HG03139 (cell line): ENCODE data around the gene SMARCB1.

Experiments used
- ATAC-seq: cut with Tn5 transposase; IDR thresholded peaks from one replicate; pipeline ENCODE4 v1.9.1; 2021; ENCODE audit not compliant: unreplicated experiment

The SMARCB1 gene

DNA sequence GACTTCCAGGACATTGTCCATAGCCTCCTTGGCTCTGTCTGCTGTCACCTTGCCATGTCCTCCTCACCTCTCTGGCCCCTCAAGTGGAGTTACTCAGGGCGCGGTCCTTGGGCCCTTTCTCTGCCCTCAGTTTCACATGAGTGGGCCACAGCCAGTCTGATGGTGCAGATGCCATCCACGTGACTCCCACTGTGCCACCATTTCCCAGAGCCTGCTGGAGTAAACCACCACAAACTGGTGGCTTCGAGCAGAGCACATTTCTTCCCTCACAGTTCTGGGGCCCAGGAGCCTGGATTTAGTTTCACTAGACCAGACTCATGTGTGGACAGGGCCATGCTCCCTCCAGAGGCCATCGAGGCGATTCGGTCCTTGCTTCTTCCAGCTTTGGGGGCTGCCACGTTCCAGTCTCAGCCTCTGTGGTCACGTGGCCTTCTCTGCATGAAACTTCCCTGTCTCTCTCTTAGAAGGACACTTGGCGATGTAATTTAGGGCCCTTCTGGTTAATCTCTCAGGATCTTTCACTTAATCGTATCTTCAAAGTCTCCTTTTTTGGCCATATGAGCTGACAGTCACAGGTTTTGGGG lies 14.6 kb downstream of the SMARCB1 start:
- ATAC-seq: no peak

DNA sequence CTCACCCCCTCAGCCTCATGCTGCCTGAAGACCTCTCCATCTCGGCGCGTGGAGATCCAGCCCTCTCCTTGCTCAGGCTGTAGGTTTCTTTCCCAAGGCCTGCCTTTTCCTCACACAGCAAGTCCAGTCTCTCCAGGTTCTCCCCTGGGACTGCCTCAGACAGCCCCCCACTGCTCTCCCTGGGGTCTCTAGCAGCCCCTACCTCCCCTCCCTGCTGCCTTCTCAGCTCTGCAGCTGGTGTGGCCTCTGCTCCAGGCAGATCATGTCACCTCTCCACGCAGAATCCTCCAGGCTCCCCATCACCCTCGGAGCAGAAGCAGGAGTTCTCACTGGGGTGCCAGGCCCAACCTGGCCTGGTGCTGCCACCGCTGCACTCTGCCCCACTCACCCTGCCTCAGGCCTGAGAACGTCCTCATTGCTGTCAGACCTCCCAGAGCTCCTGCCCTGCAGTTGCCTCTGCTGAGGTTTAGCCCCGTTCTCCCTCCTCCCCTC lies 15.2 kb downstream of the SMARCB1 start:
- no peak for ATAC-seq

DNA sequence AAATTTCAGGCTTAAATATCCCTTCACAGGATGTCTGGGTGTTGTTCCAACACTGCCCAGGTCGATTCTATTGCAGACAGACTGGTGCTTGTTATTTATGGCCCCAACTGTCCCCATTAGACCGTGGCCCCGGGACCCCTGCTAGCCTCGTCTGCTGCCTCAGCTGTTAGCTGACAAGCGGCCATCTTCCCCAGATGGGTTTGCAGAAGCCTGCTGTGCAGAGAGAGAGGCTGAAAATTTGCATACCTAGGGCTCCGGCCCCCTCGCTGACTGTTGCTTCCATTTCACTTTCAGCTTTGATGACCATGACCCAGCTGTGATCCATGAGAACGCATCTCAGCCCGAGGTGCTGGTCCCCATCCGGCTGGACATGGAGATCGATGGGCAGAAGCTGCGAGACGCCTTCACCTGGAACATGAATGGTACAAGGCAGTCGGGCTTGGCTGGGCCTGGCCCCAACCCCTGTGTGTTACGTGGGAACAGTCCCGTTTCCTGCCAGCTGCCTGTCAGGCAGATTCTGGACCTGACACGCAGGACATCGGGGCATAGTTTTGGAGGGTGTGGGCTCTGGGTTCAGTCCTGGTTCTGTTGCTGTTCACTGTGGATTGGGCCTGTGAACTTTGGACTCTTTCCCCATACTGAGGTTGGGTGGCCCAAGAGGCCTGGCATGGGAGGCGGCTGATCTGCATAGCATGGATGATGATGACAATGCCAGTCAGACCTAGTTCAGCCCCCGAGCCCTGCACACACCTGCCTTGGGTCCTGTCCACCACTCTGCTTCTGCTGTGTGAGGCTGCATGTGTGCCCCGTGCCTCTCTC lies 16.4 kb downstream of the SMARCB1 start:
- no peak for ATAC-seq

DNA sequence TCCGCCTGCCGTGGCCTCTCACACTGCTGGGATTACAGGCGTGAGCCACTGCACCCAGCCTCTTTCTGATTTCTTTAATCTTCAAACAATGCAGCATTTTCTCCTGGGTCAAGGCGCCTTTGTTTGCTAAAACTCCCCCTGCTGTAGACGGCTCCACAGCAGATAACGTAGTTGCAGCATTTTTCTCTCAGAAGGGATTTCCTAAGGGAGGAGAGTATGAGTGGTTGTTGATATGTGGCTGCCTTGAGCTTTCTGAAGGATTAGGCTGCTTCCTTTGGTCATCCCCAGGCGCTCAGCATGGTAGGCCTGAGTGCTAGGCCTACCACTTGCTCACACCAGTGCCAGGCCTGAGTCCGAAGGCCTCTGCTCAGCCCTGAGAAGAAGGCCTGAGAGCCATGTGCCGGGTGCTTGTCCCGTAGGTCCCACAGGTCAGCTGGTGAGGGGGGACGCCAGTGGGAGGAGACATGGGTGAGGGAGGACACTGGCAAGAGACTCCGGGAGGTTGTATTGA lies 18.1 kb downstream of the SMARCB1 start:
- no peak for ATAC-seq

DNA sequence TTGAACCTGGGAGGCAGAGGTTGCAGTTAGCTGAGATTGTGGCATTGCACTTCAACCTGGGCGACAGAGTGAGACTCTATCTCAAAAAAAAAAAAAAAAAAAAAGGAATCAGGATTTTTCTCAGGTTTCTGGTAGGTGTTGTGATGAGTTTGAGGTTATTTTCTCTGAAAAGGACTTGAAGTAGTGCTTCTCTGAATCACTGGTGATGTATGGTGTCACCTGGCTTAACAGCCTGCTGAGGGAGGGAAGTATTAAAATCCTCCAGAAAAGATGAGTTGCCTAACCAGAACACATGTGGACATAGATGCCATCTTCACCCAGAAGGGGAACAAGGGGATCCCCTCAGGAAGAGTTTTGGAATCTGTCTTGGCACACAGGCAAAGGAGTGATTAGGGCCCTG lies 20.1 kb downstream of the SMARCB1 start:
- no peak for ATAC-seq

DNA sequence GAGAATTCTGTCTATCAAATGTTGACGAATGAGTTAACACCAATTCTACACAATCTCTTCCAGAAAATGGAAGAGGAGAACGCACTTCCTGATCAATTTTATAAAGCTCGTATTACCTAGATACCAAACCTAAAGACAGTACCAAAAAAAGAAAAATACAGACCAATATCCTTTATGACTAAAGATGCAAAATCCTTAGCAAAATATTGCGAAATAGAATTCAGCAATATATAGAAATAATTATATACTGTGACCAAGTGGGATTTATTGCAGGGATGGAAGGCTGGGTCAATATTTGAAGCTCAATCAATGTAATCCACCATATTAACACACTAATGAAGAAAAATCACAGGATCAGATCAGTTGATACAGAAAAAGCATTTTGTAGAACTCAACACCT lies 25.6 kb downstream of the SMARCB1 start:
- no peak for ATAC-seq

DNA sequence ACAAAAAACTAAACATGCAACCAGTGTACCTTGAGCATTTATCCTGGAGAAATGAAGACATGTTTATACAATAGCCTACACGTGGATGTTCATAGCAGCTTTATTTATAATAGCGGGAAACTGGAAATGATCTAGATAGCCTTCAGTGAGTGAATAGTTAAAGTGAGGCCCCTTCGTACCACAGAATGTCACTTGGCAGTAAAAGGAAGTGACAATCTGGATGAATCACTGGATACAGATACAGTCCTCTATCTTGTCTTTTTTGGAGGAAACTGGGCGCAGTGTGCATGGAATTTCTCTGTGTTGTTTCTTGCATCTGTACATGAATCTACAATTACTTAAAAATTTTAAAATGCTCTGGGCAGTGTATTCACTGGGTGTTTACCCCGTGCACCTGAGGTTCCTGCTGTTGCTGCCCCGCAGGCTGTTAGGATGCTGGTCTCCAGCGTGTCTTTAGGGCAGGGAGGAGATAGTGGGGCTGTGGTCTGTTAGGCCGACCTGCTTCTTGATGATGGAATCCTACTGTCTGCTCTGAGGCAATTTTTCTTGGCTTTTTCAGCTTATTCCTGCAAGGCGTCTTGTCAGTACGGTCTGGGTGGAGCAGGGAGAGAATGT lies 28.9 kb downstream of the SMARCB1 start:
- ATAC-seq: no peak

DNA sequence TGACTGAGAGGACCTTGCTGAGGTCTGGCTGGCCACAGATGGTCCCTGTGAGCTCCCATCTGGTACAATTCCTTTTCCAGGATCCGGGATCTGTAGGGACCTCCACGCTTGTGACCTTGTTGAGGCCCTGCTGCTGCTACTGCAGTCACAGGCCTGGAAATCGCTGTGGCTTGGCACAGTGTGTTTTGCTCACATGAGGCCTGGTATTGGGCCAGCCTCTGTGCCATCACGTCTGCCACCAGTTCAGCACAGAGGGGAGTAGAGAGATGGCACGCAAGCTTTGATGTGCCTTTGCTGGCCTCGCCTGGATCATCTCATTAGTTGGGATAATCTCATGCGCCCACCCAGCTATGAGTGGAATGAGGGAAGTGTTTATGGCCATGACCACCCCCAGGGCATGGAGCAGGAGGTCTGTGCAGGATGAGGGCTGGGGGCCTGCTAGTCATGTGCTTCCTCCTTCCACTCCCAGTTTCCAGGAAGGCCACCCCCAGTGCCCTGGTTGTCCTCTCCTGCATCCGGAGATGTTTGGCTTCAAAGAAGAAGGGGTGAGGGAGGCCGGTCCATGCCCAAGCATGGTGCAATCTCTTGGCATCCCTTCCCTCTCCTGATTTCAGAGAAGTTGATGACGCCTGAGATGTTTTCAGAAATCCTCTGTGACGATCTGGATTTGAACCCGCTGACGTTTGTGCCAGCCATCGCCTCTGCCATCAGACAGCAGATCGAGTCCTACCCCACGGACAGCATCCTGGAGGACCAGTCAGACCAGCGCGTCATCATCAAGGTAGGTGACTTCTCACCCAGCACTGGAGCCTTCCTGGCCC lies 29.6 kb downstream of the SMARCB1 start:
- ATAC-seq: no peak

DNA sequence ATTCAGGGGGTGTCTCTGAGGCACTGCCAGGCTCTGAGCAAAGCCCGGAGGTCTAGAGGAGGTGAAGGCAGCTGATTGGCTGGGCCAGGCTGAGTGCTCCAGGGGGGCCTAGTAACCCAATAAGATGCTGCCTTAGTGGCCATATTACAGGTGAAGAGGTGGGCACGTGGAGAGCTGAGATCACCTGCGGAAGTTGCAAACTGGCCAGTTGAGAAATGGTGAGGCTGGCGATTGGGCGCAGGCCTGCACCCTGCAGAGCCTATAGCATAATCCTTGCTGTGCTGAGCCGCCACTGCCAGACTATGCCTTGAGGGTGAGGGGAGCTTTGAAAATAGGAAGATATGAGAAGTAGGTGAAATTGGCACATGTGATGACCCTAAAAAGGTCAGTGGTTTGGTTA lies 30.4 kb downstream of the SMARCB1 start:
- no peak for ATAC-seq

DNA sequence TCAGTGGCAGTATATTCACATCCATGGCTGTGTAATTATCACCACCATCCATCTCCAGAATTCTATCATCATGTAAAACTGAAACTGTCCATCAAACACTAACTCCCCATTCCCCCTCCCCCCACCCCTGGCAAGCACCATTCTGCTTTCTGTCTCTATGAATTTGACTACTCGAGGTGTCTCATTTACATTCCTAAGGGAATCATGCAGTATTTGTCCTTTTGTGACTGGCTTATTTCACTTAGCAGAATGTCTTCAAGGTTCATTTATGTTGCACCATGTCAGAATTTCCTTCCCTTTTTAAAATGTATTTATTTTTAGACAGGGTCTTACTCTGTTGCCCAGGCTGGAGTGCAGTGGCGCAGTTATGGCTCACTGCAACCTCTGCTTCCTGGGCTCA lies 31.8 kb downstream of the SMARCB1 start:
- no peak for ATAC-seq

DNA sequence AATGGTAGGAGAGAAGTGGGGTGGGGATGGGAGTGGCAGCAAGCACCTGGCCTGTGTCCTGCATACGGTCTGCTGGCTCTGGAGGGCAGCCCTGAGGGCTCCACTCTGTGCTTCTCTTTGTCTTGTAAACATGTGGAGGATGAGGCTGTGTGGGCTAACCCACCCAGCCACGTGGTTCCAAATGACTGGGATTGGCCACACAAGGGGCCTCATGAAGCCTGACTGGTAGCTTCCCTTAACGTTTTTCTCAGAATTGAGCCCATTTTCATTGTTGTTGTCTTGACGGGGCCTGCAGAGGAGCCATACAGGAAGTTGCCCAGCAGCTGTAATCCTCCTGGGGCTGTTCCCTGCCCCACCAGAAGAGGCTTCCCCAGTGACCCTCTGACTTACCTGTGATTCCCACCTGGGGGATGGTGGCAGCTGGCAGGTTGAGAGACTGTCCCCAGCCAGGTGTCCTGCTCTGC lies 34.0 kb downstream of the SMARCB1 start:
- ATAC-seq: no peak

DNA sequence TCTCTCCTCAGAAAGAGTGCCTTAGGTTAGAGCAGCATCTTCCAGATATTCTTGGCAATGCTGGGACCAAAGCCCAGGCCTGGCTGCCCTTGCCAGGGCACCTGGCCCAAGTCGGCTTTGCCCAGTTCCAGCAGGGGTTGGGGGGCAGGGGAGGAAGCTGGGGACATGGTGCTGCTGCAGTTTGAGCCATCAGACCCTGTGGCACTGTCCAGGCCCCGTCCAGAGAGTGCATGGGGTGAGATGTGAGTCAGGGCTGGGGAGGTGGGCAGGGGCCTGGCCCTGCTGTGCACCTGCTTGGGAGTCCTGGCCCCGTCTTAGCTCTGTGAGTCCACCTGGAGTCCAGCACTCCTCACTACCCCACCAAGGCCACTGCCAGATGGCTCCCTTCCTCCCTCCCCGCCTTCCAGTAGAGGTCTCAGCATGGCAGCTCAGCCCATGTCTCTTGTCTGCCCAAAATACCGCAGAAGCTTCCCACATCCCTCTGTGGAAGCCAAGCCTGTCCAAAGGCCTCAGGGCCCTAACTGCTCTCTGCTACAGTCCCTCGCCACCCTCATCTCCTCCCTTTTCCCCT lies 35.4 kb downstream of the SMARCB1 start:
- ATAC-seq: no peak

DNA sequence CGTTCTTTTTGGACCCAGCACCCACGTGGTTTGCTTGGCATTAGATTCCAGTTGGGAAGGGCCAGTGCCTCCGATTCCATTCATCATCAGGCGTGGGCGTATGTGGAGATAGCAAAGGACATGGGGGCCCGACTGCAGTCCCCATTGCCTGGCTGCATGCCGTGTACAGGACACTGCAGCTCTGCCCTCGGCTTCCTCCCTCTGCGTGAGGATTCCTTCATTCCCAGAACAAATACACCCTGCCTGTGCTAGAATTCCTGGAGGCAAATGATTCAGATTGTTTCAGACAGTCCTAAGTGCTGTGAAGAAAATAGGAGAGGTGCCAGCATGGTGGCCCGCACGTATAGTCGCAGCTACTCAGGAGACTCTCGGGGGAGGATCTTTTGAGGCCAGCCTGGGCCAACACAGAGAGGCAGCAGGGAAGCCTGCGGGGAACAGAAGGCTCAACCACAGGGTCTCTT lies 36.6 kb downstream of the SMARCB1 start:
- ATAC-seq: no peak

DNA sequence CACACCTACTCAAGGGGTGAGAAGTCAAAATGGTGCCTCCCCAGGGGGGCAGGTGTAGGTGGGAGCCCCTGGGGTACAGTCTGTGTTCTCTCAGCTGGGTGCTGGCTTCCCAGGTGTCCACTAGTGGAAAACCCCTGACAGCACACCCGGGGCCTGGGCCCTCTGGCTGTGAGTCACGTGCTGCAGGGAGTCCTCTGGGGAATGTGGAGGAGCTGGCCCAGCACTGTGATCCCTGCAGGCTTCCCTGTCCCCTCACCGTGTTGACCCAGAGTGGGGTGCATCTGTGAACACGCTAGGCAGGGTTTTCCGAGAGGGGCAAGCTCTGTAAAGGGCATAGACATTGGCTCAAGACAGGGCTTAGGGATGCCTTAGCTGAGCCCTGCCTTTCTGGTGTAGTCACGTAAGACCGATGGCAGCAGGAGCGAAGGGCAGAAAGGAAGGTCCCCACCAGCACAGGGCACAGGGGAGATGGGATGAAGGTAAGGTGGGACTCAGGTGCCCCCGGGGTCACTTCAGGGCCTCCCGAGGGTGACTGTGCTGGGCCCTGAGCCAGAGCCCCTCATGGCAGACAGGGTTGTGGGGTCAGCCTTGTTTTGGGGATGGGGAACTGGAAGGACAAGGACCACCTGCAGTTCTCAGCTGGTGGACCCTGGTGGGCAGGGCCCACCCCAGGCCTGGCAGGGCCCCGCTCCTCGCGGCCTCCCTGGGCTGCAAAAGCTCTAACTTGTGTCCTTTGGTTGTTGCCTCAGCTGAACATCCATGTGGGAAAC lies 37.9 kb downstream of the SMARCB1 start:
- ATAC-seq: no peak

DNA sequence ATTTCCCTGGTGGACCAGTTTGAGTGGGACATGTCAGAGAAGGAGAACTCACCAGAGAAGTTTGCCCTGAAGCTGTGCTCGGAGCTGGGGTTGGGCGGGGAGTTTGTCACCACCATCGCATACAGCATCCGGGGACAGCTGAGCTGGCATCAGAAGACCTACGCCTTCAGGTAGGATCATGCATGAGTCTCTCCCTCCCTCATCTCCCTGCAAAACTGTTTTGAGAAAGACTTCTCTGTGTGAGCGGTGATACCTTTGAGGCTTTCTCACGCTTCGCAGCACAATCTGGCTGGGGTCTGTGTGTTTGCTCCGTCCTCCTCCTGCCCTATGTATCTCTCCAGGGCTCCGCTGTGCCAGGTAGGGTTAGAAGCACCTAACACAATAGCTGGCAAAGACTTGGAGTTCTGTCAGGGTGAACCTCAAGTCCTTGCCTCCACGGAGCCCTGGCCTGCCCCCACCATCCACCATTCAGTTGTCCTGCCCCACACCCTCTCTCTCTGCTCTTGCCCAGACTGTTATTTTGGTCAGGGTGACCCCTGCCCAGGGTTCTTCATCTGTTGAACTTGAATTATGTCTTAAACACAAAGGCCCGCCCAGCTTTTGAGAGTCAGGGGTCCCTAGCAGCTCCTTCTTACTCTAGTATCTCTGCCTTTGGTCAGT lies 38.6 kb downstream of the SMARCB1 start:
- no peak for ATAC-seq

DNA sequence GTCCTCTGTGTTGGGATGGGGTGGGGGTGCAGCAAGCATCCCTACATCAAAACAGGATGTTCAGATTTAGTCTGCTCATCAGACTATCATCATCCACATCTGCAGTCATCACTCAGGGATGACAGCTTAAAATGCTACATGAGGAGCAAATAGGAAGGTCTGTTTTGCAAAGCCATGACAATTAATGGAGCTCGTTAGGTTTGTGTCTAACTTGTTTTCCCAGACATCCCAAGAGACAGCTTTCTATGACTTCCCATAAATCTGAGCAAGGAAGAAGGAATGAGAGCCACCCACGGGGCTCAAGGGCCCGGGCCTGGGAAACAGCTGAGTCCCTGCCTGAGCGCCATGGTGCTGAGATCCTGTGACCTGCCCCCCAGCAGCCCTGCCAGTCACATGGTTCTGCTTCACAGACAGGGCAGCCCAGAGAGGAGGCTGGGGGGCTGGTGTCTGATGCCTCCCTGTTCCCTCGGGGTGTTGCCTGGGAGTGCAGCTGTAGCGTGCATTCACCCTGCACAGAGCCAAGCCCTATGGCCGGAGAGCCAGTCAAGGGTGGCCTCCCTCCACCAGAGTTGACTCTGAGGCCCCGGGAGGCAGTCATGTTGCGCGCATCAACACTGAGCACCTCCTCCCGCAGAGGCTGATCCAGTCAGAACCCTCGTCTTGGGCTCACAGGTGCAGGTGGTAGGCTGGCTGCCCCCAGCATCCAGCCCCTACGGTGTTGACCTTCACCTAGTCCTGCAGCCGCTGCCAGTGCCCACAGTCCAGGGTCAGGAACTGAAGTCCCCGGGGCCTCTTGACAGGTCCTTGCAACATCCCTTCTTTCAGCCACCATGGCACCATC lies 40.0 kb downstream of the SMARCB1 start:
- ATAC-seq: no peak

DNA sequence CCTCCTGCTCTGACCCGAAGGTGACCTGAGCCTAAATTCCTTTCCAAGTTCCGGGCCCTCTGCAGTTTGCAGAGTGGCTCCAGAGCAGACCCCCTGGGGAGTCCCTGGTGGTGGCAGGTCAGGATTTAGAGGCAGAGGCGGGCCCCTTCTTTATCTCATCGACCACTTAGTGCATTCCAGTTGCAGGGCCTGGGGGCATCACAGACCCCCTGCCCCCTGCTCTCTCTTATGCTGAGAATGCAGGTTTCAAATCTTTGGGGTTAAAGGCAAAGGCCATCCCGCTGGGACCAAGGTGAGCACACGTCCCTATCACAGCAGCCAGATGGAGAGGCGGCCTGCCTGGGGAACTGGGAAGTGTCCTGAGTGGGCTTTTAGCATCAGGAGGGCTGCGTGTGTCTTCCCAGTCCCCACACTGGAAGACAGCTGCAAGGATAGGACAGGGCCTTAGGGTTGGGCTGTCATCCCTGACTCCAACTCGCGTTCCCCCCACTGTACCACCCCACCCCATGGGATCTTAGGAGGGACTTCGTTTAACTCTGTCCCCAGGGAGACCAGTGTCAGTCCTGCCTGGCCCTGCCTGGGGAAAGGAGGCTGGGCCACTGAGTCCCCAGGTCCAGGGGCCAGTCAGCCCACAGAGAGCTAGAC lies 40.7 kb downstream of the SMARCB1 start:
- no peak for ATAC-seq
